ENCODE results near the gene PARD3B.

DNA sequence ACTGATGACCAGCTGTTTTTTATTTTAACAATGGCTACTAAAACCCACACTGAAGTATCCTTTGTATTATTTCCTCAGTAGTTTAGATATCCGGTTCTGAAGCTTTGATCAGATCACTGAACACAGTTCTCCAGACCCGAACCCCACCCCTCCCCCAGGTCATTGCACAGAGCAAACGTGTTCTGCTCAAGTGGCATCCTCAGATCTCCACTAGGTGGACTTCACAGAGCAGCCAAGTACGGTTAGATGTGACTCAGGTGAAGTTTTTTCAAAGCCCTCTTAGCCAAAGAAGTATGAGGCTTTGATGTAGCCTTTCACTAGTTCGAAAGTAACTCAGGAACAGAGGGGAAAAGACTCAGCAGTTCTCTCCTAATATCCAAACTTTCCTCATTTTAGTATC lies 994.3 kb downstream of the PARD3B start:
- TF ChIP-seq, protein P1, sequence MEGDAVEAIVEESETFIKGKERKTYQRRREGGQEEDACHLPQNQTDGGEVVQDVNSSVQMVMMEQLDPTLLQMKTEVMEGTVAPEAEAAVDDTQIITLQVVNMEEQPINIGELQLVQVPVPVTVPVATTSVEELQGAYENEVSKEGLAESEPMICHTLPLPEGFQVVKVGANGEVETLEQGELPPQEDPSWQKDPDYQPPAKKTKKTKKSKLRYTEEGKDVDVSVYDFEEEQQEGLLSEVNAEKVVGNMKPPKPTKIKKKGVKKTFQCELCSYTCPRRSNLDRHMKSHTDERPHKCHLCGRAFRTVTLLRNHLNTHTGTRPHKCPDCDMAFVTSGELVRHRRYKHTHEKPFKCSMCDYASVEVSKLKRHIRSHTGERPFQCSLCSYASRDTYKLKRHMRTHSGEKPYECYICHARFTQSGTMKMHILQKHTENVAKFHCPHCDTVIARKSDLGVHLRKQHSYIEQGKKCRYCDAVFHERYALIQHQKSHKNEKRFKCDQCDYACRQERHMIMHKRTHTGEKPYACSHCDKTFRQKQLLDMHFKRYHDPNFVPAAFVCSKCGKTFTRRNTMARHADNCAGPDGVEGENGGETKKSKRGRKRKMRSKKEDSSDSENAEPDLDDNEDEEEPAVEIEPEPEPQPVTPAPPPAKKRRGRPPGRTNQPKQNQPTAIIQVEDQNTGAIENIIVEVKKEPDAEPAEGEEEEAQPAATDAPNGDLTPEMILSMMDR (IDR thresholded peaks at IDR 0.05), result no peak
- no peak for TF ChIP-seq POLR2A (IDR thresholded peaks at IDR 0.05)
- no peak for TF ChIP-seq POLR2AphosphoS5 (IDR thresholded peaks at IDR 0.05)

All from prostate gland (tissue), 2 donors.